PC-9 (cell line): ENCODE measurements around the gene HIGD1A. TPM values are rescaled to one million over a fixed set of nuclear protein-coding genes. Genes with fewer than 3 reads are reported as not detected.

ENCODE experiments used
- BruUV-seq: library from RNA; stranded (reverse); fragments of 400-500 nt; replicated peaks from 2 replicates; lab custom pipeline; 2021; lab: Mats Ljungman, UMichigan
- CTCF ChIA-PET: fragments of 300-600 bp; sonication (Branson Sonifier 250); formaldehyde crosslinking; loops from one replicate; lab custom pipeline; 2022; ENCODE audit warnings: antibody characterized with exemption; lab: Charles Lee
- POLR2A ChIA-PET: fragments of 300-600 bp; sonication (Branson Sonifier 250); formaldehyde crosslinking; loops from one replicate; lab custom pipeline; 2022; ENCODE audit warnings: antibody characterized with exemption; ENCODE audit not compliant: unreplicated experiment; lab: Charles Lee
- DNase-seq, 2 experiments: peaks; one replicate each; pipeline versions ENCODE4 v3.0.0 to v3.0.0-alpha.2; 2015 to 2022; ENCODE audit warnings: mixed read lengths in 1 of 2
- H2AFZ ChIP-seq: fragments of 200-600 bp; sonication (generic); 2 replicates; pipeline ENCODE4 v1.8.1; 2017; ENCODE audit warnings: antibody characterized with exemption
- H3F3A ChIP-seq: fragments of 200-600 bp; sonication (generic); 2 replicates; pipeline ENCODE4 v1.8.1; 2017; ENCODE audit warnings: antibody characterized with exemption, mild to moderate bottlenecking, low read depth; ENCODE audit not compliant: insufficient read depth
- H3K27ac ChIP-seq: fragments of 200-600 bp; sonication (generic); 2 replicates; pipeline ENCODE4 v1.6.1; 2016; ENCODE audit warnings: mixed run types
- H3K27me3 ChIP-seq: fragments of 200-600 bp; sonication (generic); 2 replicates; pipeline ENCODE4 v1.6.1; 2016; ENCODE audit warnings: low read depth, mixed run types; ENCODE audit not compliant: insufficient read depth
- H3K36me3 ChIP-seq: fragments of 200-600 bp; sonication (generic); 2 replicates; pipeline ENCODE4 v1.6.1; 2016; ENCODE audit warnings: low read depth, mixed run types
- H3K4me1 ChIP-seq: fragments of 200-600 bp; sonication (generic); replicated peaks from 2 replicates; pipeline ENCODE4 v1.6.1; 2016; ENCODE audit warnings: mixed run types; ENCODE audit not compliant: insufficient read depth
- H3K4me2 ChIP-seq: fragments of 200-600 bp; sonication (generic); 2 replicates; pipeline ENCODE4 v1.6.1; 2017; ENCODE audit warnings: mixed run types
- H3K4me3 ChIP-seq: fragments of 200-600 bp; sonication (generic); 2 replicates; pipeline ENCODE4 v1.6.1; 2016; ENCODE audit warnings: mixed run types
- H3K79me2 ChIP-seq: fragments of 200-600 bp; sonication (generic); 2 replicates; pipeline ENCODE4 v1.6.1; 2017; ENCODE audit warnings: low read depth, mixed run types
- H3K9me2 ChIP-seq: fragments of 200-600 bp; sonication (generic); 2 replicates; pipeline ENCODE4 v1.8.1; 2017; ENCODE audit warnings: mild to moderate bottlenecking; ENCODE audit not compliant: insufficient read depth
- H3K9me3 ChIP-seq: fragments of 200-600 bp; sonication (generic); 2 replicates; pipeline ENCODE4 v1.8.1; 2016; ENCODE audit warnings: low read depth; ENCODE audit not compliant: insufficient read depth
- H4K20me1 ChIP-seq: fragments of 200-600 bp; sonication (generic); 2 replicates; pipeline ENCODE4 v1.8.1; 2017; ENCODE audit not compliant: insufficient read depth
- EZH2 ChIP-seq: fragments of 200-600 bp; sonication (generic); IDR thresholded peaks from 2 replicates; pipeline ENCODE4 v1.8.0; 2017; ENCODE audit warnings: antibody characterized with exemption, low read depth
- intact Hi-C: fragments of 100-400 bp; cut with micrococcal nuclease; formaldehyde crosslinking; loops from one replicate; pipeline ENCODE4 v1.10.0; 2022; ENCODE audit not compliant: unreplicated experiment
- total RNA-seq: library from RNA; stranded (reverse); gene quantifications from 2 replicates; pipeline ENCODE4 v1.2.3, GENCODE V29; 2021
- TF ChIP-seq, protein P1 (sequence below): fragments of 200-600 bp; sonication (generic); conservative IDR thresholded peaks from 2 replicates; pipeline ENCODE4 v1.6.1; 2017; ENCODE audit warnings: mixed run types, antibody characterized with exemption, mild to moderate bottlenecking, moderate library complexity

HIGD1A gene
- total RNA-seq, 1 experiment from 2014 or later: 69.7 TPM

DNA sequence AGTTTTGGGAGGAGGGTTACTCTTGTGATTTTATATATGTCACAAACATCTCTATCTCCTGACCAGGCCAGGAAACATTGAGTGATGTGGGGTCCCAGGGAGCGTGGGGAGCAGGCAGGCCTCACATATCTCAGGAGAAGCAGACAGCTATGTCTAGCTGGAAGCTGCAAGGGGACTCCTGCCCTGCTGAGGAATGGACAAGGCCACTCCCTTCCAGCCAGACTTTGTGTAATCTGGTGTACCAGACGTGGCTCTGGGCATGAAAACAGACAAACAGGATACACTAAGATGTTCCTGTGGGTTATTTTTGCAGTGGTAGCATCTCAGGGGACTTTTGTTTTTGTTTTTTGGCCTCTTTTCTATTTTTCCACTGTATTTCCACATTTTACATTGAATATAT is 48.2 kb upstream of the HIGD1A start:
- intact Hi-C loops: no loop called here
- Histone ChIP-seq H3K9me3 (no peaks in the 10 kb centered on the region), H3K9me2 (no peaks in the 10 kb centered on the region), H3K27ac (no peak overlapping the region), H3K36me3 (no peaks in the 10 kb centered on the region), H3K4me1 (no peaks in the 10 kb centered on the region), H3K27me3 (no peaks in the 10 kb centered on the region), H3F3A (no peaks in the 10 kb centered on the region), H3K4me3 (no peak overlapping the region), H2AFZ (no peak overlapping the region), H4K20me1 (no peaks in the 10 kb centered on the region), H3K79me2 (no peaks in the 10 kb centered on the region), H3K4me2 (no peak overlapping the region)
- POLR2A ChIA-PET: no interaction called here
- CTCF ChIA-PET: no interaction called here
- DNase-seq: no peak
- TF ChIP-seq, protein P1, sequence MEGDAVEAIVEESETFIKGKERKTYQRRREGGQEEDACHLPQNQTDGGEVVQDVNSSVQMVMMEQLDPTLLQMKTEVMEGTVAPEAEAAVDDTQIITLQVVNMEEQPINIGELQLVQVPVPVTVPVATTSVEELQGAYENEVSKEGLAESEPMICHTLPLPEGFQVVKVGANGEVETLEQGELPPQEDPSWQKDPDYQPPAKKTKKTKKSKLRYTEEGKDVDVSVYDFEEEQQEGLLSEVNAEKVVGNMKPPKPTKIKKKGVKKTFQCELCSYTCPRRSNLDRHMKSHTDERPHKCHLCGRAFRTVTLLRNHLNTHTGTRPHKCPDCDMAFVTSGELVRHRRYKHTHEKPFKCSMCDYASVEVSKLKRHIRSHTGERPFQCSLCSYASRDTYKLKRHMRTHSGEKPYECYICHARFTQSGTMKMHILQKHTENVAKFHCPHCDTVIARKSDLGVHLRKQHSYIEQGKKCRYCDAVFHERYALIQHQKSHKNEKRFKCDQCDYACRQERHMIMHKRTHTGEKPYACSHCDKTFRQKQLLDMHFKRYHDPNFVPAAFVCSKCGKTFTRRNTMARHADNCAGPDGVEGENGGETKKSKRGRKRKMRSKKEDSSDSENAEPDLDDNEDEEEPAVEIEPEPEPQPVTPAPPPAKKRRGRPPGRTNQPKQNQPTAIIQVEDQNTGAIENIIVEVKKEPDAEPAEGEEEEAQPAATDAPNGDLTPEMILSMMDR: no peak
- TF ChIP-seq EZH2: no peak
- BruUV-seq: no TSS peak

GRCh38 chr3:42851228-42851834 is 47.0 kb upstream of the HIGD1A start:
- no peak overlapping the region for H3K4me2 ChIP-seq
- no peaks in the 10 kb centered on the region for H3K9me2 ChIP-seq
- no peaks in the 10 kb centered on the region for H4K20me1 ChIP-seq
- POLR2A ChIA-PET: interaction anchor here (0.5 kb wide), 2 partner anchors 46 to 1624 kb away, joined by 3 to 4 read pairs; no protein-coding TSS in a partner anchor
- no peaks in the 10 kb centered on the region for H3K27me3 ChIP-seq
- H3K79me2 ChIP-seq: no peaks in the 10 kb centered on the region
- DNase-seq: no peak
- intact Hi-C loops: no loop called here
- no peaks in the 10 kb centered on the region for H3K9me3 ChIP-seq
- CTCF ChIA-PET: no interaction called here
- no peak overlapping the region for H3K27ac ChIP-seq
- no peak overlapping the region for H3K4me3 ChIP-seq
- no peaks in the 10 kb centered on the region for H3K36me3 ChIP-seq
- no peak overlapping the region for H2AFZ ChIP-seq
- TF ChIP-seq, protein P1: no peak
- no peak for TF ChIP-seq EZH2
- no peaks in the 10 kb centered on the region for H3F3A ChIP-seq
- no peaks in the 10 kb centered on the region for H3K4me1 ChIP-seq
- BruUV-seq: no TSS peak

- H3K9me2 ChIP-seq: no peaks in the 10 kb centered on the region
- H3K36me3 ChIP-seq: no peaks in the 10 kb centered on the region
- no TSS peak for BruUV-seq
- no peaks in the 10 kb centered on the region for H3K79me2 ChIP-seq
- H3K27me3 ChIP-seq: no peaks in the 10 kb centered on the region
- H3K4me1 ChIP-seq: no peaks in the 10 kb centered on the region
- H2AFZ ChIP-seq: no peak overlapping the region
- DNase-seq: no peak
- no peaks in the 10 kb centered on the region for H4K20me1 ChIP-seq
- H3K4me3 ChIP-seq: no peak overlapping the region
- POLR2A ChIA-PET: interaction anchor here (0.5 kb wide), 1 partner anchor 1911 kb away, joined by 3 read pairs; the partner anchor contains the start of genes KIAA1143 and KIF15
- TF ChIP-seq, protein P1: no peak
- TF ChIP-seq EZH2: no peak
- no peaks in the 10 kb centered on the region for H3F3A ChIP-seq
- no peaks in the 10 kb centered on the region for H3K9me3 ChIP-seq
- no peak overlapping the region for H3K4me2 ChIP-seq
- CTCF ChIA-PET: no interaction called here
- H3K27ac ChIP-seq: no peak overlapping the region
- intact Hi-C loops: no loop called here
Measured at GRCh38 chr3:42850263-42850662, 46.0 kb upstream of the HIGD1A start.
